RWPE2 (cell line): ENCODE data around the gene ATP10A.

Source experiments
- ATAC-seq: fragments of 200-7000 bp; cut with Tn5 transposase; 3 replicates; pipeline ENCODE4 v1.9.1; 2021; ENCODE audit warnings: low read depth
- DNase-seq: peaks from one replicate; pipeline ENCODE4 v3.0.0-alpha.2; 2020; ENCODE audit warnings: low spot score
- H3K27ac ChIP-seq: fragments of 450-650 bp; 2 replicates; pipeline ENCODE4 v1.5.1; 2017; ENCODE audit warnings: mild to moderate bottlenecking; ENCODE audit not compliant: poor library complexity, severe bottlenecking
- H3K27me3 ChIP-seq: fragments of 250-450 bp; sonication (Bioruptor Pico); 2 replicates; pipeline ENCODE4 v1.5.1; 2021; ENCODE audit warnings: mild to moderate bottlenecking, moderate library complexity; ENCODE audit not compliant: insufficient read depth, poor library complexity, severe bottlenecking
- H3K36me3 ChIP-seq: fragments of 250-450 bp; sonication (Bioruptor Pico); 2 replicates; pipeline ENCODE4 v1.5.1; 2020; ENCODE audit warnings: low read depth, mild to moderate bottlenecking, moderate library complexity
- H3K4me1 ChIP-seq: fragments of 250-450 bp; sonication (Bioruptor Pico); 2 replicates; pipeline ENCODE4 v1.5.1; 2021; ENCODE audit warnings: mild to moderate bottlenecking, moderate library complexity; ENCODE audit not compliant: insufficient read depth, poor library complexity, severe bottlenecking
- H3K4me3 ChIP-seq: fragments of 250-450 bp; sonication (Bioruptor Pico); 2 replicates; pipeline ENCODE4 v1.5.1; 2021; ENCODE audit warnings: mild to moderate bottlenecking, moderate library complexity; ENCODE audit not compliant: severe bottlenecking
- H3K9me3 ChIP-seq: fragments of 250-450 bp; sonication (Bioruptor Pico); 2 replicates; pipeline ENCODE4 v1.5.1; 2021; ENCODE audit warnings: mild to moderate bottlenecking, moderate library complexity; ENCODE audit not compliant: severe bottlenecking
- CTCF ChIP-seq: fragments of 450-650 bp; IDR thresholded peaks from one replicate; pipeline ENCODE4 v1.5.1; 2017; ENCODE audit warnings: mild to moderate bottlenecking, moderate library complexity; ENCODE audit not compliant: poor library complexity, severe bottlenecking

ATP10A gene

GRCh38 chr15:25700916-25701315 is 162.2 kb downstream of the ATP10A start:
- no peak for TF ChIP-seq CTCF
- no peaks in the 10 kb centered on the region for H3K27me3 ChIP-seq

GRCh38 chr15:25697586-25697985 is 165.5 kb downstream of the ATP10A start:
- TF ChIP-seq CTCF, result no peak
- DNase-seq, result no peak
- ATAC-seq, result no peak
- H3K9me3 ChIP-seq, result no peaks in the 10 kb centered on the region
- H3K27me3 ChIP-seq, result no peaks in the 10 kb centered on the region
- no peaks in the 10 kb centered on the region for H3K4me1 ChIP-seq
- no peaks in the 10 kb centered on the region for H3K36me3 ChIP-seq
- H3K27ac ChIP-seq, result no peak overlapping the region
- H3K4me3 ChIP-seq, result no peak overlapping the region

More at GRCh38 chr15:25700916-25701315, 162.2 kb downstream of the ATP10A start:
- DNase-seq (no peak), ATAC-seq (no peak)
- Histone ChIP-seq H3K36me3 (no peaks in the 10 kb centered on the region), H3K9me3 (no peaks in the 10 kb centered on the region), H3K4me3 (no peak overlapping the region), H3K27ac (no peak overlapping the region), H3K4me1 (no peaks in the 10 kb centered on the region)

- Histone ChIP-seq H3K4me3 (no peak overlapping the region), H3K27ac (no peak overlapping the region), H3K36me3 (no peaks in the 10 kb centered on the region), H3K9me3 (no peaks in the 10 kb centered on the region), H3K27me3 (no peaks in the 10 kb centered on the region), H3K4me1 (no peaks in the 10 kb centered on the region)
- TF ChIP-seq CTCF, result no peak
- ATAC-seq (no peak), DNase-seq (peak; percentile 34)
Measured at GRCh38 chr15:25695875-25696760, 167.0 kb downstream of the ATP10A start.

GRCh38 chr15:25694823-25695312 is 168.3 kb downstream of the ATP10A start:
- Histone ChIP-seq H3K27me3 (no peaks in the 10 kb centered on the region), H3K4me3 (no peak overlapping the region), H3K27ac (no peak overlapping the region), H3K4me1 (peaks cover 5% of the 10 kb centered on the region), H3K36me3 (no peaks in the 10 kb centered on the region), H3K9me3 (no peaks in the 10 kb centered on the region)
- DNase-seq (peak; percentile 51), ATAC-seq (no peak)
- no peak for TF ChIP-seq CTCF

GRCh38 chr15:25694239-25694584 is 168.9 kb downstream of the ATP10A start:
- DNase-seq, result no peak
- no peaks in the 10 kb centered on the region for H3K36me3 ChIP-seq
- no peak overlapping the region for H3K4me3 ChIP-seq
- peak; percentile 41 for TF ChIP-seq CTCF
- H3K4me1 ChIP-seq, result peaks cover 5% of the 10 kb centered on the region
- H3K27me3 ChIP-seq, result no peaks in the 10 kb centered on the region
- H3K27ac ChIP-seq, result no peak overlapping the region
- no peaks in the 10 kb centered on the region for H3K9me3 ChIP-seq
- no peak for ATAC-seq
